ENCODE data around the gene CCDC88A. TPM values are rescaled to one million over a fixed set of nuclear protein-coding genes. Genes with fewer than 3 reads are reported as not detected.

The CCDC88A gene
- total RNA-seq, 2 experiments from 2014 or later = 11.0 to 12.9 TPM

GRCh38 chr2:55437515-55438390, 18.1 kb upstream of the CCDC88A start:
- intact Hi-C loops (cut with DNase I, micrococcal nuclease) = no loop called here
- ChIA-PET CTCF (interaction anchor here (1.4 kb wide), 1 partner anchor 9 kb away, joined by 6 read pairs; no protein-coding TSS in a partner anchor), POLR2A (no interaction called here)
- Mint-ChIP-seq H3K27me3 (no peaks in the 10 kb centered on the region), H3K4me1 (ENCODE audit: low read depth) (no peaks in the 10 kb centered on the region), H3K27ac (no peak overlapping the region), H3K36me3 (ENCODE audit: low read depth) (no peaks in the 10 kb centered on the region), H3K9me3 (no peaks in the 10 kb centered on the region), H3K4me3 (no peak overlapping the region)
- Histone ChIP-seq H3K27ac (ENCODE audit: low read depth in 1 of 2, low read length in 2 of 2) (no peak overlapping the region), H3K36me3 (ENCODE audit: insufficient read depth, low read length) (no peaks in the 10 kb centered on the region), H3K9me3 (ENCODE audit: control insufficient read depth in 1 of 2, insufficient read depth in 1 of 2, low read length in 2 of 2) (no peaks in the 10 kb centered on the region), H3K4me1 (ENCODE audit: insufficient read depth, low read length) (no peaks in the 10 kb centered on the region), H3K4me3 (ENCODE audit: low read length) (no peak overlapping the region), H3K27me3 (ENCODE audit: control insufficient read depth in 1 of 2, insufficient read depth in 2 of 2, low read length in 2 of 2) (no peaks in the 10 kb centered on the region)
- ATAC-seq (ENCODE audit: poor library complexity) (no peak), DNase-seq (no peak)
- TF ChIP-seq CTCF (IDR thresholded peaks at IDR 0.05) = no peak

- H3K4me1 Mint-ChIP-seq (ENCODE audit: low read depth) = no peaks in the 10 kb centered on the region
- H3K36me3 Mint-ChIP-seq (ENCODE audit: low read depth) = no peaks in the 10 kb centered on the region
- H3K27me3 Mint-ChIP-seq = no peaks in the 10 kb centered on the region
- peak; percentile 70 for TF ChIP-seq CTCF (IDR thresholded peaks at IDR 0.05)
- CTCF ChIA-PET = interaction anchor here (0.6 to 0.7 kb wide), 3 partner anchors 9 to 162 kb away, joined by 3 to 4 read pairs (median 3); no protein-coding TSS in a partner anchor
- H3K27ac Mint-ChIP-seq = no peak overlapping the region
- Histone ChIP-seq H3K27me3 (ENCODE audit: control insufficient read depth in 1 of 2, insufficient read depth in 2 of 2, low read length in 2 of 2) (no peaks in the 10 kb centered on the region), H3K9me3 (ENCODE audit: control insufficient read depth in 1 of 2, insufficient read depth in 1 of 2, low read length in 2 of 2) (no peaks in the 10 kb centered on the region), H3K36me3 (ENCODE audit: insufficient read depth, low read length) (no peaks in the 10 kb centered on the region), H3K4me3 (ENCODE audit: low read length) (no peak overlapping the region), H3K27ac (ENCODE audit: low read depth in 1 of 2, low read length in 2 of 2) (no peak overlapping the region), H3K4me1 (ENCODE audit: insufficient read depth, low read length) (no peaks in the 10 kb centered on the region)
- intact Hi-C loops (cut with DNase I, micrococcal nuclease) = loop anchor here in 1 of 2 experiments (5.0 kb wide), 1 partner anchor 1325 kb away; no protein-coding TSS in a partner anchor
- POLR2A ChIA-PET = interaction anchor here (0.6 to 1.7 kb wide), 2 partner anchors 87 to 638 kb away, joined by 3 to 5 read pairs; partner anchors contain the start of gene CFAP36
- no peak overlapping the region for H3K4me3 Mint-ChIP-seq
- ATAC-seq (ENCODE audit: poor library complexity) (peak; percentile 39), DNase-seq (peak in 3 of 14 experiments; percentile 44 to 57 (median 50))
- no peaks in the 10 kb centered on the region for H3K9me3 Mint-ChIP-seq
Observed at GRCh38 chr2:55431982-55432627, 12.4 kb upstream of the CCDC88A start.

- H3K9me3 Mint-ChIP-seq = no peaks in the 10 kb centered on the region
- no peaks in the 10 kb centered on the region for H3K4me1 Mint-ChIP-seq (ENCODE audit: low read depth)
- intact Hi-C loops (cut with DNase I, micrococcal nuclease) = loop anchor here in 1 of 2 experiments (5.0 kb wide), 1 partner anchor 1323 kb away; no protein-coding TSS in a partner anchor
- no peaks in the 10 kb centered on the region for H3K9me3 ChIP-seq (ENCODE audit: control insufficient read depth in 1 of 2, insufficient read depth in 1 of 2, low read length in 2 of 2)
- H3K36me3 ChIP-seq (ENCODE audit: insufficient read depth, low read length) = no peaks in the 10 kb centered on the region
- peaks cover 9% of the 10 kb centered on the region for H3K27me3 Mint-ChIP-seq
- no peak overlapping the region for H3K4me3 Mint-ChIP-seq
- DNase-seq (no peak), ATAC-seq (ENCODE audit: poor library complexity) (no peak)
- H3K4me1 ChIP-seq (ENCODE audit: insufficient read depth, low read length) = no peaks in the 10 kb centered on the region
- H3K36me3 Mint-ChIP-seq (ENCODE audit: low read depth) = no peaks in the 10 kb centered on the region
- peaks cover 0 to 3% of the 10 kb centered on the region in 2 experiments for H3K27me3 ChIP-seq (ENCODE audit: control insufficient read depth in 1 of 2, insufficient read depth in 2 of 2, low read length in 2 of 2)
- no peak overlapping the region for H3K27ac Mint-ChIP-seq
- no peak overlapping the region for H3K4me3 ChIP-seq (ENCODE audit: low read length)
- ChIA-PET POLR2A (interaction anchor here (1.7 kb wide), 1 partner anchor 88 kb away, joined by 5 read pairs; the partner anchor contains the start of gene CFAP36), CTCF (interaction anchor here (2.5 kb wide), 1 partner anchor 8 kb away, joined by 6 read pairs; no protein-coding TSS in a partner anchor)
- H3K27ac ChIP-seq (ENCODE audit: low read depth in 1 of 2, low read length in 2 of 2) = no peak overlapping the region
- TF ChIP-seq CTCF (IDR thresholded peaks at IDR 0.05) = no peak
Observed at GRCh38 chr2:55430211-55430975, 10.7 kb upstream of the CCDC88A start.
